AG20443 (cell line): ENCODE measurements around the gene DPPA5.
A peak's percentile ranks its signal among the peaks of the same experiment; 100 is the strongest.
"Not testable (repeated sequence)": the region's sequence is repeated elsewhere in the genome, so short reads cannot be mapped to it uniquely, and the experiment has no call there.

ENCODE experiments used
- DNase-seq: peaks from one replicate; pipeline ENCODE4 v3.0.0; 2012; ENCODE audit warnings: low spot score, mixed read lengths

The DPPA5 gene, protein sequence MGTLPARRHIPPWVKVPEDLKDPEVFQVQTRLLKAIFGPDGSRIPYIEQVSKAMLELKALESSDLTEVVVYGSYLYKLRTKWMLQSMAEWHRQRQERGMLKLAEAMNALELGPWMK

DNA sequence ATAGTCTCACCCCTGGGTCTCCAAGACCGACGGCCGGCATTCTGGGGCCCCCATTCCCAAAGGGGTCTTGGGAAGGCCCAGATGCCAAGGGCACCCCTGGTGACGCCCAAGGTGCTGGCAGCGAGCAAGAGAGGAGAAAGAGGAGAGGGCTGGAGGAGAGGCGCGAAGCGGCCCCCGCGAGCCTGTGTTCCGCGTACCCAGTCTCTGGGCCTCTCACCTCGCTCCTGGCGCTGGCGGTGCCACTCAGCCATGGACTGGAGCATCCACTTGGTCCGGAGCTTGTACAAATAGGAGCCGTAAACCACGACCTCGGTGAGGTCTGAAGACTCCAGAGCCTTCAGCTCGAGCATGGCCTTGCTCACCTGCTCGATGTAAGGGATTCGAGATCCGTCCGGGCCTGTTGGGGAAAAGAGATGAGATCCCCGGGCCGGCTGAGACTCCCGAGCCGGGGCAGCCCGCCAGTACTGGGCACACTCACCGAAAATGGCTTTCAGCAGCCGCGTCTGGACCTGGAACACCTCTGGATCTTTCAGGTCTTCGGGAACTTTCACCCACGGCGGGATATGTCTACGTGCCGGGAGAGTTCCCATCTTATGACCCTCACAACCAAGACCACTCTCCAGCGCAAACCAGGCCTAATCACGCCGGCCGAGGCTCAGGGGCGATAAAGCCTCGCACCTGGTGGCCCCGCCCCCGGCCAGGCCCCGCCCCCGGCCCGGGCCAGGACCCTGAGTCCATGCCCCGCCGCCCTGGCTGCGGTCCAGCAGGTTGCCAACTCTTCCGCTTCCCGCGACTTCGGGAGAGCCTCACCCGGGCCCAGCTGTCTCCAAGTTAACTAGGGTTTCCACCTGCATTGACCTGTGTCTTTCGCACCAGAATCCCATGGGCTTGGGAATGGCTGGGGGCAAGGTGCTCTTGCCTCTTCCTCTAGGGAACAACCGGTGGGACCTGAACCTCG is at the start of gene DPPA5:
Gene DPPA5 (minus strand): TSS at position 641 of the 958 bp plus-strand sequence. CDS start 51 bp downstream, at position 590.
- no peak for DNase-seq

DNA sequence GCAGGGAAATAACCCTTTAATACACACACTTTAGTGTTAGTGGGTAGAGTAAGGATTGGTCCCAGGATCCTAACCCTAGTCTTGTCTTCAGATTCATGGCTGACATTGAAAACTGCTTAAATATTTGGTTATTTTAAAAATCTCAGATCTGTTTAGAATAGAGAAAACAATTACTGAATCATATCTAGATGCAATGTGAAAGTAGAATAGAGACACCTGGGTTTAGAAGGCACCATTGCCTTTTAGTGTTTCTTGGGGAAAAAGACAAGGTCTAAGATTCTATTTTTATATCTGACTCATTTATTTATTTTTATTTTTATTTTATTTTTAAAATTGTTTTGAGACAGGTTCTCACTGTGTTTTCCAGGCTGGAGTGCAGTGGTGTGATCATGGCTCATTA is 46.6 kb upstream of the DPPA5 start:
- no peak for DNase-seq

DNA sequence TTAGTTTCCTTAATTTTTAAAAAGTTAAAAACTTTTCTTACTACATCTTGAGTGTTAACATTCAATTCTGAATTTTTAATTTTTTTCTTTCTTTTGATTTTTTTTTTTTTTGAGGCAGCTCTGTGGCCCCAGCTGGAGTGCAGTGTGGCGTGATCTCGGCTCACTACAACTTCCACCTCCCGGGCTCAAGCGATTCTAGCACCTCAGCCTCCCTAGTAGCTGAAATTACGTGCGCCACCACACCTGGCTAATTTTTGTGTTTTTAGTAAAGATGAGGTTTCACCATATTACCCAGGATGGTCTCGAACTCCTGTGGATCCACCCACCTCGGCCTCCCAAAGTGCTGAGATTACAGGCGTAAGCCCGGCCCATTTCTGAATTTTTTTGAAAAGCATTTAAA is 41.8 kb upstream of the DPPA5 start:
- DNase-seq: no peak

DNA sequence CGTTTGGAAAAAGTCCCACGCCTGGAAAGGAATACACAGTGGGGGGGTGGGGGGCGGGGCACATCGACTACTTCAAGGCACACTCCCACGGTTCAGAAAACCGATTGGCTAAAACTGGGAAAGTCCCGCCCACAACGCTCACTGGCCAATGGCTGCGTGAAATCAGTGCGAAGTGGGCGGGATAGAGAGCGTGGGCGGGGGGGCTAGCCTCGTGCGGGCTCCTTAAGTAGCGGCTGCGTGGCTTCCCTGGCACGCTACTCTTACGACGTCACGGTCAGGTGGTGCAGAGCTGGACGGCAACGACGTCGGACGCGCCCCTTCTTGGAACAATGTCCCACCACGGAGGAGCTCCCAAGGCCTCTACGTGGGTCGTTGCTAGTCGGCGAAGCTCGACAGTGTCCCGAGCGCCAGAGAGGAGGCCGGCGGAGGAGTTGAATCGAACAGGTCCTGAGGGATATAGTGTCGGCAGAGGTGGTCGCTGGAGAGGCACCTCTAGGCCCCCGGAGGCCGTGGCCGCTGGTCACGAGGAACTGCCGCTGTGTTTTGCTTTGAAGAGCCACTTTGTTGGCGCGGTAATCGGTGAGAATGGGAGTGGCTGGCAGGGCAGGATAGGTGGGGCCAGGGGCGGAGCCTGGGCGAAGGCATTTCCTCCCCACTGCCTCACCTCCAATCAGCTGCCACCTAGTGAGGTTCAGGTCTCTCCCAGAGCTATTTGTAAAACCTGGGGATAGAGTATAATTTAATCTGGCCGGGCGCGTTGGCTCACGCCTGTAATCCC is 40.7 kb upstream of the DPPA5 start, which contains the start of gene DDX43:
Gene DDX43 (plus strand): TSS at position 252 of the 778 bp plus-strand sequence. CDS start 78 bp downstream, at position 330.
- DNase-seq: peak; percentile 9

DNA sequence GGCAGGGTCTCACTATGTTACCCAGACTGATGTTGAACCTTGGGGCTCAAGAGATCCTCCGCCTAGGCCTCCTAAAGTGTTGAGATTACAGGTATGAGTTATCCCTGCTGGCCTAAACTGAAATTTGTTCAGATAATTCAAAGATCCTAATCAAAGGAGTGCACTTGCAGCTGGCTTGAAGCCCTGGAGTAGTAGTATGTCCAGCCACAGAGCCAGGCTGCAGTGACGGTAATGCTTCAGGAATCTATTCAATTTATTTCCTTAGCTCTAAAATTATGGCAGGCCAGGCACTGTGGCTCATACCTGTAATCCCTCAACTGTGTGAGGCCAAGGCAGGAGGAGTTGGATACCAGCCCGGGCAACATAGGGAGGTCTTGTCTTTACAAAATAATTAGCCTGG is 39.2 kb upstream of the DPPA5 start:
- no peak for DNase-seq

DNA sequence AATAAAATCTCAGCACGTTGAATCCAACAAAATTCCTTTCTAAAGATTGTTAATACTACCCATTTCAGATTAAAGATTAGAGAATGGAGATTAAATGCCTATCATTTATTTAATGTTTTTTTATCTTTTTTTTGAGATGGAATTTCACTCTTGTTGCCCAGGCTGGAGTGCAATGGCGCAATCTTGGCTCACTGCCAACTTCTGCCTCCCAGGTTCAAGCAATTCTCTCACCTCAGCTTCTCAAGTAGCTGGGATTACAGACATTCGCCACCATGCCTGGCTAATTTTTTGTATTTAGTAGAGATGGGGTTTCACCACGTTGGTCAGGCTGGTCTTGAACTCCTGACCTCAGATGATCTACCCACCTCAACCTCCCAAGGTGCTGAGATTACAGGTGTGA is 38.1 kb upstream of the DPPA5 start:
- not testable (repeated sequence) for DNase-seq

DNA sequence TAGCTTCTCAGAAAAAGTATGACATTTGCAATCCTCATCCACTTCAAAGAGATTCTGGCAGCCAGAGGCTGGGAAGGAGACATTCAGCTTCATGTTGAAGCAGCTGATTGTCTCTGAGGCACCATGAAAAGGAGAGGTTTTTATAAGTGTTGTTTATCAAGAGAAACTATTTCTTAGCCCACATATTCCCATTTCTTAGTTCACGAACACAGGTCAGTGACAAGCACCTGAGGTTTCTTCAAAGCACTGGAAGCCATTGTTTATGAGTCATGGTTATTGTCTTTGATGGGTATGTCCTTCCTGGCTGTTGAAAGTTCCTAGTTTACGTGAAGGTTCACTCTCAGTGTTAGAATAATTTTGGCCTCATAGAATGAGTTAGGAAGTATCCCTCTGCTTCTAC is 37.6 kb upstream of the DPPA5 start:
- DNase-seq: no peak

DNA sequence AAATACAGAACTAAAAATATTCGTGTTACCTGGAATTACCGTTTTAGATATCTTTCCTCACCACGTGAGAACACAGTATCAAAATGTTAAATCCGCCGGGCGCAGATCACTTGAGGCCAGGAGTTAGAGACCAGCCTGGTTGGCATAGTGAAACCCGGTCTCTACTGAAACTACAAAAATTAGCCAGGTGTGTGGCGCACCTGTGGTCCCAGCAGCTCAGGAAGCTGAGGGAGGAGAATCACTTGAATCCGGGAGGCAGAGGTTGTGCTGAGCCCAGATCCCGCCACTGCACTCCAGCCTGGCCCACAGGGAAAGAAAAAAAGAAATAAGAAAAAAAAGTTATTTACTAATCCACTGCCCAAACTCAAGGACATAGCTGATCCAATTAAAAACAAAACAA is 35.8 kb upstream of the DPPA5 start:
- DNase-seq: no peak

DNA sequence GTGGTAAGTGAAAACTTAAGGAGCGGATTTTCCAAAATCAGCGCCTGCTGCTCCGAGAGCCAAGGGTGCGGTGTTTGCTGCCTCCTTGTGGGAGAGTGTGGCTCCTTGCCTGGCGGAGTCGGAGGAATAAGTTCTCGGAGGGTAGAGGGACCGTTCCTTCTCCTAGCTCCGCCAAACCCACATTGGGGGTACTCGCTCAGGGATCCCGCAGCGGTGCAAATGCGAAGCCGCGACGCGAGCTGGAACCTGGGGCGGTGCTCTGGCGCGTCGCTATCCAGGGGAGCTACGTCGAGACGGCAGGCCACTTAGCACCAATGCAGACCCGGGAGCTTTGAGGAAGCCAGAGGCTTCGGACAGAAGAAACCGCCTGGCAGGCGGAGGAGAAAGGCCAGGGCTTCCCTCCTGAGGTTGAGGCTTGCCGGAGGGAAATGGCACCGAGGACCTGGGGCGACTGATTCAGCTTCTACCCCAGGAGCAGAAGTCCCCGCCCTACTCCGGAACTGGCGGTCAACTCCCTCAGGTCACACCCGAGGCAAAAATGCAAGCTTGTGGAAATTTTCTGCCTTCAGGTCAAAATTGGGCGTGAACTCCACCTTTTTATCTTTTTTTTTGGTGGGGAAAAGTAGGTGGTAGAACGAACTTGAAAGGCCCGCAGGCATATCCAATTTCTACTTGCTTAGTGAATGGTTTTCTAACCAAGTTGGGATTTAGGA is 34.9 kb upstream of the DPPA5 start:
- DNase-seq: peak; percentile 86

DNA sequence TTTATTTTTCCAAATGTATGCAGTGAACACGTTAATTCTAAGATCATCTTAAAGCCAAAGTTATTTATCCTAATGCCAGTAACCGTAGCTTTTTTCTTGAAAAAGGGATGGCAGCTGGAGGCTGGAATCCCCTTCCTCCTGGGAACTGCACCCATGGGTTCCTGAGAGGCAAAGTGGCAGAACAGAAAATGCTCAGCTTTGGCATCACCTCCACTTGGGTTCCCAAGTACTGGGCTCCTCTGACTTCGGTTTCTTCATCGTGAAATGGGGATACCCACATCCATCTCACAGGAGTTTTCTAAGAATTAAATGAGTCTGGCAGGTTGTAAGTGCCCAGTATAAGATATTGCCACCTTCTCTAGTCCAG is 34.3 kb upstream of the DPPA5 start:
- DNase-seq: no peak

DNA sequence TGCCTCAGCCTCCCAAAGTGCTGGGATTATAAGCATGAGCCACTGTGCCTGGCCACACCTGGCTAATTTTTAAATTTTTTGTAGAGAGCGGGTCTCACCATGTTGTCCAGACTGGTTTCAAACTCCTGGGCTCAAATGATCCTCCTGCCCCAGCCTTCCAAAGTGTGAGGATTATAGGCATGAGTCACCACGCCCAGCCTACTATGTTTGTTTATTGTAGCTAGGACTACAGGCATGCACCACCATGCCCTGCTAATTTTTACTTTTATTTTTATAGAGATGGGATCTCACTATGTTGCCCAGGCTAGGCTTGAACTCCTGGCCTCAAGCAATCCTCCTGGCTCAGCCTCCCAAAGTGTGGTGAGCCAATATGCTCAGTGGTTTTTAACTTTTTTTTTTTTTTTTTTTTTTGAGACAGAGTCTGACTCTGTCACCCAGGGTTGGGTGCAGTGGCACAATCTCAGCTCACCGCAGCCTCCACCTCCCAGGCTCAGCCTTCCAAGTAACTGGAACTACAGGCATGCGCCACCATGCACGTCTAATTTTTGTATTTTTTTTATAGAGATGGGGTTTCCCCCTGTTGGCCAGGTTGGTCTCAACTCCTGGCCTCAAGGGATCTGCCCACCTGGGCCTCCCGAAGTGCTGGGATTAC is 28.5 kb upstream of the DPPA5 start:
- no peak for DNase-seq

DNA sequence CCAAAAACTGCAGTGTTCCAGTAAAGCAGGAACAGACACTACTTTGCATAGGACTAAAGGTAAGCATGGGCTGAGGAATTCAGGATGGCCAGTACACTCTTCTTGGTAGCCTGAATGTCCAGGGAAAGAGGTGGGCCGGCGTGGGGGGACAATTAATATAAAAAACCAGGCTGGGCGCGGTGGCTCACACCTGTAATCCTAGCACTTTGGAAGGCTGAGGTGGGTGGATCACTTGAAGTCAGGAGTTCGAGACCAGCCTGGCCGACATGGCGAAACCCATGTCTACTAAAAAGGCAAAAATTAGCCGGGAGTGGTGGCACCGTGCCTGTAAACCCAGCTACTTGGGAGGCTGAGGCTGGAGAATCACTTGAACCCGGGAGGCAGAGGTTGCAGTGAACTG is 27.5 kb upstream of the DPPA5 start:
- not testable (repeated sequence) for DNase-seq

DNA sequence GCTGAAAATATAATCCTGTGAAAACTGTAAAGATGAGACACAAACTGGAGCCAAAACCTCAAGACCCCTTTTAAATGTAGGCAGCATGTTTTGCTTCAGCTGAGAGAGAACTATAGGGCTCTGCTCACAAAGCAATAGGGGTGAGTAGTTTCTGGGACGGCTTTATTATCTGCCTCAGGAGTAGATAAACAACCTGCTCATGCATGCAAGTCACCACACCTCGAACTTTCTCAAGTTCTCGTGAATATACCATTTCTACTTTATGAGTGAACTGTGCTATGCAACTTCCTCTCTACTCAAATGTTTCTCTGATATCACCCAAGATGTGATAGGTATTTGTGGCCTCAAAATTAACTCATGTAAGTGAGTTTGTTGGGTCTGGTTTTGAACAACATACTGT is 23.1 kb upstream of the DPPA5 start:
- no peak for DNase-seq

DNA sequence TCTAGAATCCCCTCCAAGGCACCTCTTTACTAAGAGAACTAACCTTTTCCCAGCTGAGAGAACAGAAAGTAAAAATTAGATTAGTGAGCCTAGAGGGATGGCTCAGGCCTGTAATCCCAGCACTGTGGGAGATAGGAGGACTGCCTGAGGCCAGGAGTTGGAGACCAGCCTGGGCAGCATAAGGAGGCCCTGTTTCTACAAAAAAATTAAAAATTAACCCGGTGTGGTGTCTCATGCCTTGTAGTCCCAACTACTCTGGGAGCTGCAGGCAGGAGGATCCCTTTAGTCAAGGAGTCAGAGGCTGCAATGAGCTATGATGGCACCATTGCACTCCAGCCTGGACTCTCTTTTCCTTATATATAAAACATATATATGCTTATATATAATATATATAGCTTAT is 21.1 kb upstream of the DPPA5 start:
- DNase-seq: no peak

DNA sequence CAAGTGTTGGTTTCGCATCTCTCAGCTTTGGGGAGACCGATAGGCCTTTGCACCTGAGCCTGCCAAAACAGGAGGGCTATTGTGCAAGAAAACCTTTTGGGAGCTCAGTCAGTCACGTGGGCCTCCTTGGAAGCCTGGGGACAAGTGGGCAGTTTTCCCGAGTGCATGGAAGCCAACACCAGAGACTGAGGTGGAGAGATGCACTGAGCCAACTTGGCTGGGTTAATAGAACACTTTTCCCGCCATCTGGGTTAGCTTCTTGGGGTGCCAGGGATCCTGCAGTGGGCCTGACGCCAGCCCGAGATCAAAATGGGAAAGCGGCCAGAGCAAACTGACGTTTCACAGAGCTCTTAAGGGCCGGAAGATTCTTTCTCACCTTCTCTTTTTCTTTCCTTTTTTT is 18.4 kb upstream of the DPPA5 start:
- DNase-seq: no peak

DNA sequence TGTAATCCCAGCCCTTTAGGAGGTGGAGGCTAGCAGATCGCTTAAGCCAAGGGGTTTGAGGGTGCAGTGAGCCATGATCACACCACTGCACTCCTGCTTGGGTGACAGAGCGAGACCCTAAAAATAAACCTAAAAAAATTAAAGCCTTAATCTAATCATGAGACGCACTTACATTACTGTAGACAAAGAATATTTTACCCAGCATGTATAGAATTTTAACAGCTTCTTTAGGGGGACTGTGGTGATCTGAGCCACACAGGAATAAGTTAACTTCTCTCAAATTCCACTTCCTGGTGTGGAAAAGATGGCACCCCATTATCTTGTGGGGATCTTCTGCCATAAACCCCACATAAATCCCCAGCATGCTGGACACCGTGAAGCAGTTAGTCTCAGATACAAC is 17.9 kb upstream of the DPPA5 start:
- no peak for DNase-seq

DNA sequence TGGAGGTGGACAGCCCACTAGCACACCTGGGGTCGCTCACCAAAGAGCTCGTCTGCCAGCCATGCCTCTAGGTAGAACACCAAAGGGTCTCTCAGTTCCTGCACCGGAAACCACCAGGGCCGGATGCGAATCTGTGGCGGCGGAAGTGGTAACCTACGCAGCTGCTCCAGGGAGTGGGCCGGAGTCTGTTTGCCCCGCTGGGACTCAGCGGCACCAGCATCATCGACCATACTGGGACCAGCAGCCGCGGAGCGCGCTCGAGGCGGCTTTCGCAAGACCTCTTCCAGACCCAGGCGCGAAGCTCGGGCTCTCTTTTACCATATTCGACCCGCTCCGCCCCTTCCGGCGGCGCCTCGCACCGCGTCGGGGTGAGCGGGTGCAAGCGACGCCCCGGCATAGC is 15.5 kb upstream of the DPPA5 start, which contains the start of gene OOEP:
Gene OOEP (minus strand): TSS at position 335 of the 400 bp plus-strand sequence. CDS start 105 bp downstream, at position 230.
- DNase-seq: no peak

DNA sequence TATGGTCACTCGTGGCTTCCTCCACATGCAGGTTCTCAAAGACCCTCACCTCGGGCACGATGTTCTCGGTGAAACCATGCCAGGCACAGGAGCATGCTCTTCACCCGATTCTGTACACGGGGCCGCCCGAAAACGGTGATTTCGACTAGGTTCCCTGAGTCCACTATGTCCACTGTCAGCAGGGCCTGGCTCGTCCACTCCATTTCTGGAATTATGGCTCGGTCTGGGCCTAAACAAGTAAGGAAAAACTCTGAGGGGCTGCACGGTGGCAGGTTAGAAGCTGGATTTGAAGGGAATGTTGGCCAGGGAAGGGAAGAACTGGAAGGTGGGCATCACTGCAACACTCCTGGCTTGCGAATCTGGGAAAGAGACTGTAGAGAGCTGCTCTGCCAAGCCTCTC is 15.1 kb upstream of the DPPA5 start:
- no peak for DNase-seq

DNA sequence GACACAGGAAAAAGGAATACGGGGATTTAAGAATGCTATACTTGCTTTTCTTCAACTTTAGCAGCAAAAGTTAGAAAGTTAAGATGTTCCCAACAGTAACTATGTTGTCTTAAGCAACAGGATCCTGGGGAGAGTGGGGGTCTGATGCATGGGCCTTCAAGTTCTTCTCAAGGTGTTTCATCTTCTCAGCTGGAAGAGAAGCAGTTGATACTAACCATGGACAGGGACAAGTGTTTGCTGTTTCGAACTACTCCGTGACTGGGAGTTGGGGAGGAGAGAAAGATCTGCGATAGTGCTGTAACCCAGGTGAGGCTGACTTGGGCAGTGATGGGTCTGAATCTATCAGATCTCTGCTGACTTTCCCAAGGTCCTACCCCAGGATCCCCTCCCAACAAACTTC is 14.6 kb upstream of the DPPA5 start:
- no peak for DNase-seq

DNA sequence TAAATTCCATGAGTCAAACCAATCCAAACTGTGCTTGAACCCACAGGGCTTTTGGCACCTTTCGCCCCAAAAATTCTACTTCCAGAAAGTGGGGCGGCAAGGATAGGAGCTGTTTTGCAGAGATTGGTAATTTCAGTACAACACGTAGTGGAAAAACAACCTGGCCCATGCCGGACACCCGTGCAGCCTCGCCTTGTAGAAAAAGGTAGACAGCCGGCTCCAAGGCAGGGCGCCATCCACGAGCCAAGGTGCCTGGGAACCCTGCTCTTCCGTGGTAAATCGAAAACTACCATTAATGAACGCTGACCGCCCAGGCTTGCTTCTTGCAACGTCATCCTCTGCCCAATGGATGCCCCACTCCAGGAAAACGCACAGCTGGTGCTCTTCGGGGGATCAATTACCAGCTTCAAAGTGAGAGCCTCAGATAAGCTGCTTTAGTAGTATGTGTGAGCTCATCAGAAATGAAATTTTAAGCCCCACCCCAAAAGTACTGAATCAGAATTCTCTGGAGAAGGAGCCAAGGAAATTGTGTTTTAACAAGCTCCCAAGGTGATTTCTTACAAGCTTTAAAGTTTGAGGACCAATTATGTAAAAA is 13.8 kb upstream of the DPPA5 start:
- DNase-seq: no peak

DNA sequence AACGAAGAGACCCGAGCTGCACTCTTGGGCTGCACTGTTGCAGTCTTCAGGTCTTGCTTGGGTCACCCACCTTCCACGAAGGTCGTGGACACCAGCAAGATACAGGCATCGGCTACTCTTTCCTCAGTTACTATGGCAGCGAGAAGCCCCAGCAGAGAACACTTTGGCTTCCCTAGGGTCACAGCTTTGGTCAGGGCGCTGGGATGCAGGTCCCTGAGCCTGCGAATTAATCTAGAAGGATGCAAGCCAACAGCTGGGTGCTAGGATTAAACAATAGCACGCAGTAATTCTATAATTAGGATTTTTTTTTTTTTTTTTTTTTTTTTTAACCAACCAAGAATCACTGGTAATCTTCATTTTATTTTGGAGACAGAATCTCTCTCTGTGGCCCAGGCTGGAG is 10.5 kb upstream of the DPPA5 start:
- DNase-seq: no peak
